ENCODE data around the gene PRPF40A. TPM values are rescaled to one million over a fixed set of nuclear protein-coding genes. Genes with fewer than 3 reads are reported as not detected.
A peak's percentile ranks its signal among the peaks of the same experiment; 100 is the strongest.

Gene PRPF40A
- total RNA-seq, 2 donors from 2014 or later = 93.7 to 175 TPM

DNA sequence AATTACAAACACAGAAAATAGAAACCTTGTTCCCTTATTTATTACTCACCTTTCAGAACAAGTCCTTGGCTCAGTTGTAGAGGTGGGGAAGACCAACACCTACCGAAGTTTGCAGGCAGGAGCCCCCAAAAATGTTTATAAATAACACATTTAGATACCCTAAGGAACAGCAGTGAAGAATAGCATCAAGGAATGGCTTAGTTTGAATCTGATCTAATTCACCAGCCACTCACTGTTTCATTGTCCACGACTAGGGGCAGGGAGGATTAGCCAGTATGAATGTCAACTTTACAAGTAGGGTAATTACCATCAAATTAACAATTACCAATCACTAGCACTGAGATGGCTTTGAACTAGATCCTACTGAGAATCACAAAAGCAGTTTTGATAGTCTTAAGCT lies 65.4 kb downstream of the PRPF40A start:
- peaks cover 61% of the 10 kb centered on the region for H3K36me3 Mint-ChIP-seq (ENCODE audit: low read depth)
- no peaks in the 10 kb centered on the region for H3K9me3 Mint-ChIP-seq
- H3K27ac Mint-ChIP-seq = no peak overlapping the region
- ATAC-seq (replicated peaks) = no peak
- no peak overlapping the region for H3K4me3 Mint-ChIP-seq
- peaks cover 7% of the 10 kb centered on the region for H3K4me1 Mint-ChIP-seq
- no peaks in the 10 kb centered on the region for H3K27me3 Mint-ChIP-seq

DNA sequence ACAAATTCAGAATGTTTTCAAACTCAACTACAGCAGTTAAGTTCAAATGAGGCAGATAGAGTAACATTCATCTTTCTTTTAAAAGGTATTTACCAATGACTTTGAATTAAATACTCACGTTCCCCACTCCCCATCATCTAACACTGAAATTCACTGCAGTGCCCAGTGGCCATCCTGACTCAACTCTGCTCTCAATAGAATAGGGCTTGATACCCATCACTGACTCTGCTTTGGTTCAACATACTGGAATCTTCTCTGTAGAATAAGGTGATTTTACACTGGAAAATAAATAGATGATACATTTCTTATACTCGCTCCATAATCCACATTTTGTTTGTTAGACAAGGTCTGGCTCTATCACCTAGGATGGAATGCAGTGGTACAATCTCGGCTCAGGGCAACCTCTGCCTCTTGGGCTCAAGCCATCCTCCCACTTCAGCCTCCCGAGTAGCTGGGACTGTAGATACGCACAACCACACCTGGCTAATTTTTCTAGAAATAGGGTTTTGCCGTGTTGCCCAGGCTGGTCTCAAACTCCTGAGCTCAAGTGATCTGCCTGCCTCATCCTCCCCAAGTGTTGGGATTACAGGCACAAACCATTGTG lies 66.4 kb downstream of the PRPF40A start:
- no peaks in the 10 kb centered on the region for H3K4me1 Mint-ChIP-seq

DNA sequence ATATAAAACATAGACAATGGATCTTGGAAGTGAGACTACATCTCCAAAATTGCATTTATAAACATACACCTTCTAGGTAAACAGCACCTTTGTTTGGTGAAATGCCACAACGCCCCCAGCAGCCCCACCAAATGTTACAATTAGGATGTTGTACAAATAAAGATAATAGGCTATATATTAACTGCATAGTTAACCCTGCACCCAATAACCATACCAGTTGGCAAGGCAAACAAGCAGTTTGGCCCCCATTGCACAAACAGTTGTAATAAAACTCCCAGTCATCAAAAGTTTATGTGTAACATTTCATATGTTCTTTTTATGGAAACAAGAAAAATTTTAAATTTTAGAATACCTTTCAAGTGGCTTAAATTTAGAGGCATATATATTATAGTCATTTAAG lies 67.3 kb downstream of the PRPF40A start:
- Mint-ChIP-seq H3K27me3 (no peaks in the 10 kb centered on the region), H3K4me3 (no peak overlapping the region), H3K4me1 (no peaks in the 10 kb centered on the region), H3K9me3 (no peaks in the 10 kb centered on the region), H3K27ac (no peak overlapping the region), H3K36me3 (ENCODE audit: low read depth) (peaks cover 43% of the 10 kb centered on the region)
- no peak for ATAC-seq (replicated peaks)

More for the DNA sequence above, 66.4 kb downstream of the PRPF40A start:
- ATAC-seq (replicated peaks) = no peak
- H3K9me3 Mint-ChIP-seq = no peaks in the 10 kb centered on the region
- no peaks in the 10 kb centered on the region for H3K27me3 Mint-ChIP-seq
- no peak overlapping the region for H3K27ac Mint-ChIP-seq
- no peak overlapping the region for H3K4me3 Mint-ChIP-seq
- peaks cover 51% of the 10 kb centered on the region for H3K36me3 Mint-ChIP-seq (ENCODE audit: low read depth)

DNA sequence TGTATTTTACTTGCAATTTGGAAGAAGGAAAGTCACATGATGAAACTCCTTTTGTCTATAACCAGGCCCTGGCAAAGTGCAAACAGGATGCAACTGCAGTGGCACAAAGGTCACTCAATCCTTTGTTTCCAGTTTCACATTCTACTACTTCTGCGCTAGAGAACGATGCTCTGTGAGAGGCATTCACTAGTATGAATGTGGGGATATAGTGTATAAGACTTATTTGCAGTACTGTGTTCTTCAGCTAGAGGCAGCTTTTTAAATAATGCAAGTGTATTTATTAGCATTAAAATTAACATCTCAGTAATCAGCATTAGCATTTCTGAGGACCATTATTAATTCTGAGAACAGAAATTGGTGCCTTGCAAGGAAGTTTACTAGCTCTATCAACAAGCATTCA lies 68.9 kb downstream of the PRPF40A start:
- H3K9me3 Mint-ChIP-seq = no peaks in the 10 kb centered on the region
- no peaks in the 10 kb centered on the region for H3K4me1 Mint-ChIP-seq
- H3K36me3 Mint-ChIP-seq (ENCODE audit: low read depth) = peaks cover 28% of the 10 kb centered on the region
- no peak overlapping the region for H3K4me3 Mint-ChIP-seq
- ATAC-seq (replicated peaks) = no peak
- no peaks in the 10 kb centered on the region for H3K27me3 Mint-ChIP-seq
- no peak overlapping the region for H3K27ac Mint-ChIP-seq

DNA sequence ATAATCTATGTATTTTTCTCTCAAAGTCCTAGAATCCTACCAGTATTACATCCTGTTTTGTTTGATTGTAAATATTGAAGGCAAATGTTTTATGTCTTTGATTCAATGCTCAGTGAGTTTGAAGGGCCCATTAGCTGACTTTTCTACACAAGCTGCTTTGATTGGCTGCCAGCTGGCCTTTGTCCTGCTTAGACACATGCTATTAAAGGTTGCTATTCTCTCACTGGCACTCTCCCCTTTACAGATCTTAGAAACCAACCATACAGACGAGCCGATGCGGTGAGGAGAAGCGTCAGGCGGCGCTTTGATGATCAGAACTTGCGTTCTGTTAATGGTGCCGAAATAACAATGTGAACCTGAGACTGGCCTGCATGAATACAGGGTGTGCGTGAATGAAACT lies 69.7 kb downstream of the PRPF40A start:
- no peak for ATAC-seq (replicated peaks)
- H3K27ac Mint-ChIP-seq = no peak overlapping the region
- H3K4me3 Mint-ChIP-seq = no peak overlapping the region
- H3K9me3 Mint-ChIP-seq = no peaks in the 10 kb centered on the region
- H3K27me3 Mint-ChIP-seq = no peaks in the 10 kb centered on the region
- no peaks in the 10 kb centered on the region for H3K4me1 Mint-ChIP-seq
- H3K36me3 Mint-ChIP-seq (ENCODE audit: low read depth) = peaks cover 21% of the 10 kb centered on the region

DNA sequence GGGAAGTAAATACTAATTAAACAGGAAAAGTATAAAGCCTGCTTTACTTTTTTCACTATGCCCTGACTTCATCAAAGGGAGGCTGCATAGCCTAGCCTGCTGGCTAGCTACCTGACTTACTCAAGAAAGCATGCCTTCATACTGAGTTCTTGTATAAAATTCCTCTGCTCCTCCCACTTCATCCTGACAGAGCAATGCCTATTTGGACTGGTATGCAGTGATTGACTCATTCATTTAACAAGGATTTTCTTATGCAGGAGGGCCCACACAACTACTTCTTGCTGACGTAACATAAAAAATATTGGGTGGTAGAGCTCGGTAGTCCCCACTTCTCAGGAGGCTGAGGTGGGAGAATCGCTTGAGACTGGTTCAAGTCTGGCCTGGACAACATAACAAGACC lies 70.5 kb downstream of the PRPF40A start:
- no peak for ATAC-seq (replicated peaks)
- Mint-ChIP-seq H3K9me3 (no peaks in the 10 kb centered on the region), H3K27ac (no peak overlapping the region)

DNA sequence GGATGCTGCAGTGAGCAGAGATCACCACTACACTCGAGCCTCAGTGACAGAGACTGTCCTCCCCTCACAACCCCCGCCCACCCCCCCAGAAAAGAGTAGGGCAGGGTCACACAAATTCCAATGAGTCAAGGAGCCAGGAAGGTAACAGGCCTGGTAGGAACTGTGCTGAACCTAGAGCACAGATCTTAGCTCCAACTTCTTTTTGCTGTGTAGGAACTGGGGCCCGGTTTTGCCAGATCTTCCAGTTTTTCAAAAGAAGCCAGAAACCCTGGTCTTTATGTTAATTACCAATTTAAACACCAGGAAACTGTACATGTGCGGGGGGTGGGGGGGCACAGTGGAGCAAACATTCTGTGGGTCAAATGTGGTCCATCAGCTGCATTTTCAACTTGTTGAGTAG lies 71.0 kb downstream of the PRPF40A start:
- Mint-ChIP-seq H3K27me3 (no peaks in the 10 kb centered on the region), H3K27ac (no peak overlapping the region), H3K9me3 (no peaks in the 10 kb centered on the region), H3K4me1 (no peaks in the 10 kb centered on the region), H3K36me3 (ENCODE audit: low read depth) (peaks cover 8% of the 10 kb centered on the region), H3K4me3 (no peak overlapping the region)
- no peak for ATAC-seq (replicated peaks)

More for the DNA sequence above, 70.5 kb downstream of the PRPF40A start:
- Mint-ChIP-seq H3K4me3 (no peak overlapping the region), H3K36me3 (ENCODE audit: low read depth) (peaks cover 13% of the 10 kb centered on the region), H3K4me1 (no peaks in the 10 kb centered on the region), H3K27me3 (no peaks in the 10 kb centered on the region)

DNA sequence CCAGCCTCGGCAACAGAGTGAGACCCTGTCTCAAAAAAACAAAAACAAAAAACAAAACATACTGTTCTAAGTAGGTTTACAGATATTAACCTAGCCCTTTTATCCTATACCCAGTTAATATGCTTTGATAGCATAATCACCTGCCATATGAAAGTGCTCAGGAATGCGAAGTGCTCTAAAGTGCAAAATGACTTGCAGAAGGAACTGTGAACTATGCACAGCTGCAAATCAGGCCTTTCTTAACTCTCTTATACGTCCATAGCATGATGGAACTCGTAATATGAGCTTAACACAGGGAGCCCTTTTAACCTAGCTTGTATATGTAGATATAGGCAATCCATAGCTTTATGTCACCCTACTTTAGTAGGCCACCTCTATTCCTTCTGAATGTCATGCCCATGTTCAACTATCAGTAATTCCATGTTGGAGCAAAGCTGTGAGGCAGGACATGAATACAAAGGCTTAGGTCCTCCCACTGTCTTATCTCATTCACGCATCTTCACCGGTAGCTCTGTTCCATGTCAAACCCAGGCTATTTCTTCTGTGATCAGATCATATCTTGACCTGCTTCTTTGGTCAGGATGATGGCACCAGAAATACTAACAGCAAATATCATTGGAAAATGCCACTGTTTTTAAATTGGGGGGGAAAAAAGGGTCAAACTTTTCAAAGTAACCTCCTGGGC lies 72.9 kb downstream of the PRPF40A start:
- Mint-ChIP-seq H3K27ac (no peak overlapping the region), H3K36me3 (ENCODE audit: low read depth) (no peaks in the 10 kb centered on the region), H3K9me3 (no peaks in the 10 kb centered on the region), H3K27me3 (no peaks in the 10 kb centered on the region), H3K4me1 (no peaks in the 10 kb centered on the region), H3K4me3 (no peak overlapping the region)
- ATAC-seq (replicated peaks) = no peak

DNA sequence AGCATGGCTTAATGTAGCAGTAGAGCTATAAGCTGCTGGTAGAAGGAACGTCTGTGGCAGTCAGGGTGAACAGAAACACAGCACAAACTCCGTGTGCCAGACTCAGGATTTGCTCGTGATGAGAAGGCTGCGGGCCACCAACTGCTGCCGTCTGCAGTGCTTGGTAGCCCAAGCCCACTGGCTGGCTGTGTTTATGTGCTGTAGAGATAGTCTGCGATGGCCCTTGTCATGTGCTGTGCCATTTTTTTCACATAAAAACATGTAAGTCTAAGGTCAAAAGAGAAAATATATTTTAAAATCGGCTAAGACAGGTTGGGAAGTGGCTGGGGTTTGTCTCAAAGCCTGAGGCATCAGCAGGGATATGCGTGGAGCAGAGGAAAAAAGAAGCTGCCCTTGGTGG lies 78.7 kb downstream of the PRPF40A start:
- peaks cover 5% of the 10 kb centered on the region for H3K27me3 Mint-ChIP-seq
- no peak for ATAC-seq (replicated peaks)
- H3K4me1 Mint-ChIP-seq = no peaks in the 10 kb centered on the region
- H3K27ac Mint-ChIP-seq = no peak overlapping the region
- no peaks in the 10 kb centered on the region for H3K36me3 Mint-ChIP-seq (ENCODE audit: low read depth)
- no peak overlapping the region for H3K4me3 Mint-ChIP-seq
- no peaks in the 10 kb centered on the region for H3K9me3 Mint-ChIP-seq

DNA sequence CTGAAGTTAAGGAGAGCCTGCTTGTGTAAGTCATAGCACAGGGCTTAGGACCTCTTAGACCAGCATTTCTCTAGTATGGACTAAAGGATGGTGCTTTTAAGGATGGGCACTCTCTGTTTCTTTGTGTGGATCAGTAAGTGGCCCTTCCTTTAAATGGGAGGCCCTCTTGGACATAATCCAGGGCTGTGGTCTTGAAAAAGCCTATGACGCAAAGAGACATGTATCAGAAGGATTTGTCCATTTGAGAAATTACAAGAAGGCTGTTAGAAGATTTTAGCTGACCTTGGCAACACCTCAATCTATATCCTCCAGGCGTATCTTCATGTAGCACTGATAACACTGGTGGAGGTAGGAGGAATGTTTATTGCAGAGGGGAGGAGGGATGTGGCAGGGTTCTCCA lies 79.2 kb downstream of the PRPF40A start:
- no peaks in the 10 kb centered on the region for H3K36me3 Mint-ChIP-seq (ENCODE audit: low read depth)
- no peak overlapping the region for H3K27ac Mint-ChIP-seq
- H3K4me1 Mint-ChIP-seq = no peaks in the 10 kb centered on the region
- H3K4me3 Mint-ChIP-seq = no peak overlapping the region
- ATAC-seq (replicated peaks) = no peak
- peaks cover 5% of the 10 kb centered on the region for H3K27me3 Mint-ChIP-seq
- no peaks in the 10 kb centered on the region for H3K9me3 Mint-ChIP-seq

DNA sequence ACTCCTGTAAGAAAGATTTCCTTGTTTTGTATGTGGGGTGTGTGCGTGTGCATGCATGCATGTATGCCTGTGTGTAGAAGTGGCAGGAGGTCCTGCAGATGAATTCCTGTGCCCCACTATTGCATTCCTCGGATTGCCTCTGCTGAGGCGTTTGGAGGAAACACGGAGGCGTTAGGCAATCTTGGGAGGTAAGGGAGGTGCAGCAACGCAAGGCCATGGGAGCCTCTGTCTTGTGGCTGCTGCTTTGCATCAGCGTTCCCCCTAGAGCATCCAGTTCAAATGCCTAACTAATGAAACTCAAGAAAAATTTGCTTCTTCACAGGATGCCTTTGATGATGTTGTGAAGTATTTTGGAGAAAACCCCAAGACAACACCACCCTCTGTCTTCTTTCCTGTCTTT lies 80.0 kb downstream of the PRPF40A start:
- no peak for ATAC-seq (replicated peaks)
- Mint-ChIP-seq H3K27ac (no peak overlapping the region), H3K4me1 (no peaks in the 10 kb centered on the region), H3K36me3 (ENCODE audit: low read depth) (no peaks in the 10 kb centered on the region), H3K27me3 (peaks cover 8% of the 10 kb centered on the region), H3K9me3 (no peaks in the 10 kb centered on the region), H3K4me3 (no peak overlapping the region)

DNA sequence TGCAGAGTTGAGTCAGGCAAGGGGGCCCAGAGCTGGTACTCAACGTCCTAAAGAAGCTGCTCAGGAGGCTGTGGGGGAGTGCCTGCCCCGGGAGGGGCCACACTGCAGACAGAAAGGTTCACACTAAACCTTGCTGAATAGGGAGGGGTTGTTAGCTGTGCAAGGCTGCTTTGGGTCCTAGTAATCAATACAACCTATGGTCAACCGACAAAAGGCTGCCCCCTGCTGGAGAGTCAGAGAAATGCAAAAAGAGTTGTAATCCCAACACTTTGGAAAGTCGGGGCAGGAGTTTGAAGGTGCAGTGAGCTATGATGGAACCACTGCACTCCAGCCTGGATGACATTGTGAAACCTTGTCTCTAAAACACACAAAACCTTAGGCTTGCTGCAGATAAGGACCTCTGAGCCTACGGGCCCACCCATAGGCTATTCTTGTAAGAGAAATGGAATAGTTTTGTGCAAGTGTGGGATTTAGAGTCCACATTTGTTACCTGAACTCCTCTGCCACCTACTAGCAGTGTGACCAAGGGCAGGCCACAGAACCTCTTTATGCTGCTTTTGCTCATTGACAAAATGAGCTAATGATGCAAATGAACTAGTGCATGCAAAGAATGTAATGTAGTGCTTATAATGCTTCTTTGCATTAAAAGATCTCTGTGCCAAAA lies 81.5 kb downstream of the PRPF40A start:
- peaks cover 11% of the 10 kb centered on the region for H3K27me3 Mint-ChIP-seq
- no peaks in the 10 kb centered on the region for H3K36me3 Mint-ChIP-seq (ENCODE audit: low read depth)
- H3K27ac Mint-ChIP-seq = no peak overlapping the region

DNA sequence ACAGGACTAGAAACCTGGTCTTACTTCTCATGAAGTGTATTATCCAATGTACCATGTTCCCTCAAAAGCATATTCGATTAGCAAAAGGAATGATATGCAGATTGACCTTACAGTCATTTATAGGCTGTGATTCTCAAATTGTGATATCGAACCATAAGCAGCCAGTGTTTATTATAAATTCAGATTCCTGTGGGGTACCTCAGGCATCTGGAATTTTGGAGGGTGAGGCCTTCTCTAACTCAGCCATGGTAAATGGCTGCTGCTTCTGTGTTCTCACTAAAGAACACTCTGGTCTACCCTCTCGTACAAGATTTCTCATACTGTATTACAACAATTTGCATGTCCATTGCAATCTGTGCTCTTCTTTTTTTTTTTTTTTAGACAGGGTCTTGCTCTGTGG lies 84.5 kb downstream of the PRPF40A start:
- Mint-ChIP-seq H3K27ac (no peak overlapping the region), H3K9me3 (no peaks in the 10 kb centered on the region), H3K27me3 (peaks cover 16% of the 10 kb centered on the region), H3K36me3 (ENCODE audit: low read depth) (no peaks in the 10 kb centered on the region), H3K4me3 (no peak overlapping the region), H3K4me1 (no peaks in the 10 kb centered on the region)
- ATAC-seq (replicated peaks) = no peak

More for the DNA sequence above, 81.5 kb downstream of the PRPF40A start:
- no peak overlapping the region for H3K4me3 Mint-ChIP-seq
- no peaks in the 10 kb centered on the region for H3K9me3 Mint-ChIP-seq
- peak; percentile 66 for ATAC-seq (replicated peaks)
- H3K4me1 Mint-ChIP-seq = no peaks in the 10 kb centered on the region

DNA sequence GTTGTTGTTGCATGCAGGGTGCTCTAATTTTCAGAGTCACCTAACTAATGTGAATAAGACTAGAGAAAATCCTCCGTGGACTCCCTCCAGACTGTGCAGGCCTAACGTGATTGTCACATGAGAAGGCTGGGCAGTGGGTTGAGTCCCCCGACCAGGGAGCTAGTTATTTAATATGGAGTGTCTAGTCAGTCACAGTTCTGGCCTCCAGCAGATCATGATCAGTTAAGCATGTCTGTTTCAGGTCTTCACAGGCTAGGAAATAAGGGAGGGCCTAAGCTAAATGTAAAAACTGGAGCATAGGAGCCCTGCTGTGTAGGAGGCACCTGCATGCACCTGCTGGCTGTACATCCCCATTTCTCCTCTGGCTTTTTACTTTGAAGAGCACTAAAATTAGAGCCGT lies 86.8 kb downstream of the PRPF40A start:
- Mint-ChIP-seq H3K27me3 (peaks cover 15% of the 10 kb centered on the region), H3K9me3 (no peaks in the 10 kb centered on the region), H3K4me1 (no peaks in the 10 kb centered on the region), H3K36me3 (ENCODE audit: low read depth) (no peaks in the 10 kb centered on the region), H3K27ac (no peak overlapping the region), H3K4me3 (no peak overlapping the region)
- ATAC-seq (replicated peaks) = no peak

DNA sequence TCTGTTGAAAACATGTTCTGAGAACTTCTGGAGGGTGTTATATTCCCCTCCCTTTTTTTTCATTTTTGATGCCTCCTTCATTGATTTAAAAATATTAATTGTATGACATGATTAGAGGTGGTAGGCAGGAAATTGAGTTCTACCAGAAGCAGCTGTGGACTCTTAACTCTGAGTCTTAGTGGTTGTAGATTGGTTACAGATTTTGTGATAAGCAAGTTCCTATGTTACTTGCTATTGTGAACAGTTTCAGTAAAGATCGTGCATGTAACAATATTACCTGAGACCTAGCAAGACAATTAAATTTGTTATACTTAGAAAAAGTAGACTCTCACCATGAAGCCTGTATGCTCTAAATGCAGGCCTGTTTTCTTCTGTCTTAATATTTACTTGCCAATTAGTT lies 88.1 kb downstream of the PRPF40A start:
- Mint-ChIP-seq H3K9me3 (no peaks in the 10 kb centered on the region), H3K4me3 (no peak overlapping the region), H3K27ac (no peak overlapping the region), H3K4me1 (no peaks in the 10 kb centered on the region), H3K36me3 (ENCODE audit: low read depth) (no peaks in the 10 kb centered on the region), H3K27me3 (peaks cover 15% of the 10 kb centered on the region)
- no peak for ATAC-seq (replicated peaks)

All from activated T-helper 17 cell treated with anti-CD3 and anti-CD28 coated beads, Interleukin-2, amount 50 U/mL, for 72 hours (primary cell).